ENCODE results near the gene COG5.

The COG5 gene

DNA sequence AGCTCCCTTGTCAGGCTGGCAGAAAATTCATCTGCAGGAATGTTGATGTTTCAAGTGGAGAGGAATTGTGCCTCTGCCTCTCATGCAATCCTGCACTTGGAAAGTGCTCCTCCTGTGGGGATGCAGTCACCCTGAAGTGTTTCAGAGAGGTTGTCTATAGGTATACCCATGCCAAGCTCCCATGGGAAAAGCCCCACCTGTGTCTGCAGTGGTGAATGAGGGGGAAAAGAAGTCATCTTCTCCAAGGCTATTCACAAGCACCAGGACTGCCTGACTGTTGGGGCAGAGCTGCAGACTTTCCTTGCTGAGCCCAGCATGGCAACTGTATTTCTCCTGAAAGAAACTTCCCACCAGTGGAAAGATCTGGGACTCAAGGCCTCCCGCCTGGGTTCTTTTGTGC lies 58.4 kb downstream of the COG5 start:
- no peak for DNase-seq

- DNase-seq, result no peak
Measured at GRCh38 chr7:107503687-107504086, 60.0 kb downstream of the COG5 start.

DNA sequence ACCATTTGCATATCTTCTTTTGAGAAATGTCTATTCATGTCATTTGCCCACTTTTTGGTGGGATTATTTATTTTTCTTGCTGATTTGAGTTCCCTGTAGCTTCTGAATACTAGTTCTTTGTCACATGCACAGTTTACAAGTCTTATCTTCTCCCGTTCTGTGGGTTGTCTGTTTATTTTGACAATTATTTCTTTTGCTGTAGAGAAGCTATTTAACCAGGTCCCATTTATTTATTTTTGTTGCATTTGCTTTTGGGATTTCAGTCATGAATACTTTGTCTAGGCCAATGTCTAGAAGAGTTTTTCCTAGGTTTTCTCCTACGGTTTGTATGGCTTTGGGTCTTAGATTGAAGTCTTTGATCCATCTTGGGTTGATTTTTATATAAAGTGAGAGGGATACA lies 60.9 kb downstream of the COG5 start:
- DNase-seq, result no peak

GRCh38 chr7:107502154-107502553 lies 61.6 kb downstream of the COG5 start:
- DNase-seq, result no peak

GRCh38 chr7:107501593-107501992 lies 62.1 kb downstream of the COG5 start:
- no peak for DNase-seq

GRCh38 chr7:107499731-107500130 lies 64.0 kb downstream of the COG5 start:
- DNase-seq, result no peak

- DNase-seq, result no peak
Measured at GRCh38 chr7:107495516-107495915, 68.2 kb downstream of the COG5 start.

- DNase-seq, result no peak
Measured at GRCh38 chr7:107494884-107495283, 68.8 kb downstream of the COG5 start.

DNA sequence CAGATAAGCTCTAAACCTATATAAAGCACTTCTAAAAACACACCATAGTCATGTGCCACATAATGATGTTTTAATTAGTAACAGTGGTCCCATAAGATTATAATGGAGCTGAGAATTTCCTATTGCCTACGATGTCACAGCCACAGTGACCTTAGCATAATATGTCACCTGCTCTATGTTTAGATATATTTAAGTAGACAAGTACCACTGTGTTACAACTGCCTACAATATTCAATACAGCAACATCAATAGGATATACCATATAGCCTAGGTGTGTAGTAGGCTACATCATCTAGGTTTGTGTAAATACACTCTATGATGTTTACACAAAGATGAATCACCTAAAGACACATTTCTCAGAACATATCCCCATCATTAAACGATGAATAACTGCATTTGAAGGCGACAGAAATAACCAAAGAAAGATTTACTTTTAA lies 69.4 kb downstream of the COG5 start:
- no peak for DNase-seq

- no peak for DNase-seq
Measured at GRCh38 chr7:107492875-107493274, 70.8 kb downstream of the COG5 start.

GRCh38 chr7:107486041-107486440 lies 77.7 kb downstream of the COG5 start:
- no peak for DNase-seq

- no peak for DNase-seq
Measured at GRCh38 chr7:107482571-107482970, 81.1 kb downstream of the COG5 start.

GRCh38 chr7:107480932-107481331 lies 82.8 kb downstream of the COG5 start:
- DNase-seq, result no peak

GRCh38 chr7:107479303-107479702 lies 84.4 kb downstream of the COG5 start:
- no peak for DNase-seq

DNA sequence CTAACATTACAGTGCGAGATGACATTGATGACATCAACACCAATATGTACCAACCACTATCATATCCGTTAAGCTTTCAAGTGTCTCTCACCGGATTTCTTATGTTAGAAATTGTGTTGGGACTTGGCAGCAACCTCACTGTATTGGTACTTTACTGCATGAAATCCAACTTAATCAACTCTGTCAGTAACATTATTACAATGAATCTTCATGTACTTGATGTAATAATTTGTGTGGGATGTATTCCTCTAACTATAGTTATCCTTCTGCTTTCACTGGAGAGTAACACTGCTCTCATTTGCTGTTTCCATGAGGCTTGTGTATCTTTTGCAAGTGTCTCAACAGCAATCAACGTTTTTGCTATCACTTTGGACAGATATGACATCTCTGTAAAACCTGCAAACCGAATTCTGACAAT lies 89.6 kb downstream of the COG5 start:
- DNase-seq, result no peak

DNA sequence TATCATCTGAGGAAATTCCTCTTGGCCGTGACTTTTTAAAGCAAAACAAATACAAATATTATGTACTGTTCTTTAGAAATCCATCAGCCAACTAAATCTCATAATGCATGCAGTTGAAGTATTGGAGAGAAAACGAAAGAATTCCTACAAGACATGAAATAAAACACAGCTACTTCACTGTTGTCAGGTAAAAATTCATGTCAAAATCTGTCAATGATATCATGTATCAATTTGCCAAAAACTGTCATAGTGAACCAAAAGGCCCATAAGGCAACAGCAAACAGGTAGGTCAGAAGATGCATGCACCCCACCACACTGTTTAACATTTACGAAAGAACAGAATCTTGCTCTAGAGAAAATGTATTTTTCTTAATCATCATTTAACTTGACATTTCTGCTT lies 91.6 kb downstream of the COG5 start:
- no peak for DNase-seq

DNA sequence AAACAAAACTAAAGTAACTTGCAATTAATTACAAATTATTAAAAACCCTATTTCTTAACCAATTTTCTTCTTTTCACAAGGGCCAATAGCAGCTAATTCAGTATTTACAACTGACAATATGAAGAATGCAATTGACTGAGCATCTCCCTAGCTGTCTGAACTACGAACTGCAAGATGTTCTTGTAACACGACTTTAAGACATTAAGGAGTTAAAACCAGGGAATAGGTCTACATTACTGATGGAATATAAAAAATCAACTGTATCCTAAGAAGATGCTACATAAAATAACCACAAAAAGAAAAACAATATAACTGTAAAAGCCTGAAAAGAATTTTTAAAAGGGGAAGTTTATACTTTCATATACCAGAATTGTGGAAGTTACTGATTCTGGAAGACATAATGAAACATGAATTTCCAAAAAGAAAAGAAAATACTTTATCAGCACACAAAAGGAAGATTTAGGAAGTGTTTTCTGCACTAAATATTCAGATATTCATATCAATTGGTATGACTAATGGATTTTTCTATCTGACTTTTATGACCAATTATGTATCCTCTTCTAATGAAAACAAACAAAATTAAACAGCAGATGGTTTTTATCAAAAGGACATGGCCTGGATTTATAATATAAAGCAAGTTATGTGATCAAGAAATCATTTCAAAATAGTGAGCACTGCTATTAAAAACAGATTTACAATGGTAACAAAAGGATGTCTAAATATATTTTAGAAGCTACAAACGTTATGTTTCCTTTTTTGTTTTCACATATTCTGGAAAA lies 92.2 kb downstream of the COG5 start:
- DNase-seq, result no peak

- no peak for DNase-seq
Measured at GRCh38 chr7:107469929-107470328, 93.8 kb downstream of the COG5 start, which contains the start of gene GPR22. GPR22 (plus strand) TSS chr7:107470057; CDS start chr7:107474061, 4,004 bp downstream.

GRCh38 chr7:107468824-107469223 lies 94.9 kb downstream of the COG5 start:
- no peak for DNase-seq

GRCh38 chr7:107467972-107468371 lies 95.7 kb downstream of the COG5 start:
- DNase-seq, result no peak

- no peak for DNase-seq
Measured at GRCh38 chr7:107464666-107465226, 99.0 kb downstream of the COG5 start.

DNA sequence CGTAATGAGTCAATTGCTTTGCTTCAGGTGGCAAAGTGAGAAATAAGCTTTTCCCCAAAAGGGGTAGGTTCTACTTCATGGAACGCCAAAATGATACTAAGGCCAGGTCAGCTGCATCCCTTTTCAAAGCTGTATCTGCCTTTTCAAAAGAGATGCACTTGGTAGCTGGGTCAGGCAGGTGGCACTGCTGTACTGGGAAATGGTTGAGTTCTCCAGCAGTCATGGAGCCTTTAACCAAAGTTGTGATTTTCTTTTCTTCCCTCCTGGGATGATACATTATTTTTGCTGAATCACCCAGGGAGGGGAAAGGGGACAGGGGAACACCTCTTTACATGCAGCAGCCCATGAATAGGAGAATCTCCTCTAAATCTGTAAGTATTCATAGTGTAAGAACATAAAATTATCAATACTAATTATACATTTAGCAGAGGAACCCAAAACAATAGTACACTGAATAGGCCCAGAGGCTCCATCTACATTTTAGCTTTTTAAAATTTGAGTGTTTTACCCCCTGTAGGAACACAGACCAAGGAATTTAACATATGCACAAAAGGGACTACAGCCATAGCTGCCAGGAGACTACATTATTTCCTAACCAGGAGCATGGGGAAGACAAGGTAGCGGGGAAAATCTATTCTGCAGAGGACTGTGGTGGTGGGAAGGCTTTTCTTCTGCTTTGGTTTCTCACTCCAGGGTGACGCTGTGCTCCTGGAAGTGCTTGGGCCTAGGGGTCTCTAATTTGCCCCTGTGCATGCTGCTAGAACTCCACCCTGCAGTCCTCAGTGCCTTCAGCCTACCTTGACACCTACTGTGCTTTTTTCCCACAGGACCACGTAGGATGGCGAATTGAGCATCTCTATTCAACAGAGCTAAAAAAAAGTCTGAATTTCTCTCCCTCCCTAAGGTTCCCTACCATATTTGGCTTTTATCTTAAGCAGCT lies 100.3 kb downstream of the COG5 start:
- peak; percentile 34 for DNase-seq

GRCh38 chr7:107461938-107462533 lies 101.7 kb downstream of the COG5 start:
- no peak for DNase-seq

All from NCI-H2029 (cell line).